ENCODE data around the gene KCNIP3.

The KCNIP3 gene

GRCh38 chr2:95279435-95280035, 17.6 kb upstream of the KCNIP3 start:
- TF ChIP-seq ZNF274 (IDR thresholded peaks at IDR 0.05; ENCODE audit: low read depth, low read length) (no peak), SUZ12 (IDR thresholded peaks at IDR 0.05; ENCODE audit: extremely low read depth, insufficient read depth, insufficient read length) (no peak), YY1 (IDR thresholded peaks at IDR 0.05; ENCODE audit: insufficient read depth, insufficient read length) (no peak)

GRCh38 chr2:95281071-95281470, 16.1 kb upstream of the KCNIP3 start:
- H3K9ac ChIP-seq (ENCODE audit: insufficient read length, low read depth), result no peak overlapping the region
- H3K9me3 ChIP-seq (ENCODE audit: insufficient read depth, low read length), result no peaks in the 10 kb centered on the region
- no peak for DNase-seq (ENCODE audit: low read depth, low spot score)
- H3K36me3 ChIP-seq (ENCODE audit: insufficient read depth, insufficient read length, low read length), result no peaks in the 10 kb centered on the region
- H3K4me3 ChIP-seq (ENCODE audit: insufficient read length, low read depth), result no peak overlapping the region
- no peaks in the 10 kb centered on the region for H3K27me3 ChIP-seq (ENCODE audit: insufficient read depth, insufficient read length)
- H3K4me1 ChIP-seq (ENCODE audit: insufficient read depth, insufficient read length), result peaks cover 20% of the 10 kb centered on the region
- TF ChIP-seq YY1 (IDR thresholded peaks at IDR 0.05; ENCODE audit: insufficient read depth, insufficient read length) (no peak), SUZ12 (IDR thresholded peaks at IDR 0.05; ENCODE audit: extremely low read depth, insufficient read depth, insufficient read length) (no peak), ZNF274 (IDR thresholded peaks at IDR 0.05; ENCODE audit: low read depth, low read length) (no peak)

More at GRCh38 chr2:95279435-95280035, 17.6 kb upstream of the KCNIP3 start:
- Histone ChIP-seq H3K4me1 (ENCODE audit: insufficient read depth, insufficient read length) (peaks cover 28% of the 10 kb centered on the region), H3K4me3 (ENCODE audit: insufficient read length, low read depth) (no peak overlapping the region), H3K9ac (ENCODE audit: insufficient read length, low read depth) (no peak overlapping the region), H3K9me3 (ENCODE audit: insufficient read depth, low read length) (no peaks in the 10 kb centered on the region), H3K36me3 (ENCODE audit: insufficient read depth, insufficient read length, low read length) (no peaks in the 10 kb centered on the region), H3K27me3 (ENCODE audit: insufficient read depth, insufficient read length) (no peaks in the 10 kb centered on the region)
- no peak for DNase-seq (ENCODE audit: low read depth, low spot score)

GRCh38 chr2:95281786-95282185, 15.4 kb upstream of the KCNIP3 start:
- Histone ChIP-seq H3K27me3 (ENCODE audit: insufficient read depth, insufficient read length) (no peaks in the 10 kb centered on the region), H3K9me3 (ENCODE audit: insufficient read depth, low read length) (no peaks in the 10 kb centered on the region), H3K4me3 (ENCODE audit: insufficient read length, low read depth) (no peak overlapping the region), H3K36me3 (ENCODE audit: insufficient read depth, insufficient read length, low read length) (no peaks in the 10 kb centered on the region), H3K4me1 (ENCODE audit: insufficient read depth, insufficient read length) (peaks cover 17% of the 10 kb centered on the region), H3K9ac (ENCODE audit: insufficient read length, low read depth) (no peak overlapping the region)
- no peak for DNase-seq (ENCODE audit: low read depth, low spot score)
- TF ChIP-seq ZNF274 (IDR thresholded peaks at IDR 0.05; ENCODE audit: low read depth, low read length) (no peak), SUZ12 (IDR thresholded peaks at IDR 0.05; ENCODE audit: extremely low read depth, insufficient read depth, insufficient read length) (no peak), YY1 (IDR thresholded peaks at IDR 0.05; ENCODE audit: insufficient read depth, insufficient read length) (no peak)

GRCh38 chr2:95282458-95282857, 14.7 kb upstream of the KCNIP3 start:
- Histone ChIP-seq H3K36me3 (ENCODE audit: insufficient read depth, insufficient read length, low read length) (no peaks in the 10 kb centered on the region), H3K4me1 (ENCODE audit: insufficient read depth, insufficient read length) (peaks cover 10% of the 10 kb centered on the region), H3K9ac (ENCODE audit: insufficient read length, low read depth) (no peak overlapping the region), H3K4me3 (ENCODE audit: insufficient read length, low read depth) (no peak overlapping the region), H3K27me3 (ENCODE audit: insufficient read depth, insufficient read length) (no peaks in the 10 kb centered on the region), H3K9me3 (ENCODE audit: insufficient read depth, low read length) (no peaks in the 10 kb centered on the region)
- TF ChIP-seq SUZ12 (IDR thresholded peaks at IDR 0.05; ENCODE audit: extremely low read depth, insufficient read depth, insufficient read length) (no peak), YY1 (IDR thresholded peaks at IDR 0.05; ENCODE audit: insufficient read depth, insufficient read length) (no peak), ZNF274 (IDR thresholded peaks at IDR 0.05; ENCODE audit: low read depth, low read length) (no peak)
- no peak for DNase-seq (ENCODE audit: low read depth, low spot score)

GRCh38 chr2:95283562-95283961, 13.6 kb upstream of the KCNIP3 start:
- no peak overlapping the region for H3K4me3 ChIP-seq (ENCODE audit: insufficient read length, low read depth)
- no peak for TF ChIP-seq ZNF274 (IDR thresholded peaks at IDR 0.05; ENCODE audit: low read depth, low read length)
- no peak for TF ChIP-seq YY1 (IDR thresholded peaks at IDR 0.05; ENCODE audit: insufficient read depth, insufficient read length)
- TF ChIP-seq SUZ12 (IDR thresholded peaks at IDR 0.05; ENCODE audit: extremely low read depth, insufficient read depth, insufficient read length), result no peak
- no peak for DNase-seq (ENCODE audit: low read depth, low spot score)
- H3K9me3 ChIP-seq (ENCODE audit: insufficient read depth, low read length), result no peaks in the 10 kb centered on the region
- peaks cover under 1% of the 10 kb centered on the region for H3K4me1 ChIP-seq (ENCODE audit: insufficient read depth, insufficient read length)
- H3K36me3 ChIP-seq (ENCODE audit: insufficient read depth, insufficient read length, low read length), result no peaks in the 10 kb centered on the region
- no peak overlapping the region for H3K9ac ChIP-seq (ENCODE audit: insufficient read length, low read depth)
- H3K27me3 ChIP-seq (ENCODE audit: insufficient read depth, insufficient read length), result no peaks in the 10 kb centered on the region

- no peak for TF ChIP-seq YY1 (IDR thresholded peaks at IDR 0.05; ENCODE audit: insufficient read depth, insufficient read length)
- no peak for TF ChIP-seq ZNF274 (IDR thresholded peaks at IDR 0.05; ENCODE audit: low read depth, low read length)
- TF ChIP-seq SUZ12 (IDR thresholded peaks at IDR 0.05; ENCODE audit: extremely low read depth, insufficient read depth, insufficient read length), result no peak
Measured at GRCh38 chr2:95284886-95285541, 12.1 kb upstream of the KCNIP3 start.

GRCh38 chr2:95285542-95285932, 11.6 kb upstream of the KCNIP3 start:
- no peaks in the 10 kb centered on the region for H3K36me3 ChIP-seq (ENCODE audit: insufficient read depth, insufficient read length, low read length)
- no peak for DNase-seq (ENCODE audit: low read depth, low spot score)
- H3K4me3 ChIP-seq (ENCODE audit: insufficient read length, low read depth), result no peak overlapping the region
- H3K27me3 ChIP-seq (ENCODE audit: insufficient read depth, insufficient read length), result no peaks in the 10 kb centered on the region
- H3K9me3 ChIP-seq (ENCODE audit: insufficient read depth, low read length), result peaks cover 5% of the 10 kb centered on the region; the same call in 1 of the 2 replicates
- H3K9ac ChIP-seq (ENCODE audit: insufficient read length, low read depth), result no peak overlapping the region
- H3K4me1 ChIP-seq (ENCODE audit: insufficient read depth, insufficient read length), result peaks cover 3% of the 10 kb centered on the region
- no peak for TF ChIP-seq SUZ12 (IDR thresholded peaks at IDR 0.05; ENCODE audit: extremely low read depth, insufficient read depth, insufficient read length)
- no peak for TF ChIP-seq YY1 (IDR thresholded peaks at IDR 0.05; ENCODE audit: insufficient read depth, insufficient read length)
- no peak for TF ChIP-seq ZNF274 (IDR thresholded peaks at IDR 0.05; ENCODE audit: low read depth, low read length)

More at GRCh38 chr2:95284886-95285541, 12.1 kb upstream of the KCNIP3 start:
- Histone ChIP-seq H3K27me3 (ENCODE audit: insufficient read depth, insufficient read length) (no peaks in the 10 kb centered on the region), H3K4me1 (ENCODE audit: insufficient read depth, insufficient read length) (peaks cover 3% of the 10 kb centered on the region), H3K36me3 (ENCODE audit: insufficient read depth, insufficient read length, low read length) (no peaks in the 10 kb centered on the region), H3K9ac (ENCODE audit: insufficient read length, low read depth) (no peak overlapping the region), H3K9me3 (ENCODE audit: insufficient read depth, low read length) (peaks cover under 1% of the 10 kb centered on the region; the same call in 1 of the 2 replicates), H3K4me3 (ENCODE audit: insufficient read length, low read depth) (no peak overlapping the region)
- DNase-seq (ENCODE audit: low read depth, low spot score), result no peak

All from NT2/D1 (cell line).